Measurements from ENCODE around the gene CDKL1. TPM values are rescaled to one million over a fixed set of nuclear protein-coding genes. Genes with fewer than 3 reads are reported as not detected.

Gene CDKL1
- total RNA-seq: 1 to 10 TPM; 3.9 to 7.0 TPM
- polyA plus RNA-seq: 1 to 10 TPM in 2 of 3 donors, under 1 TPM in 1; 0.90 to 9.0 (median 1.5) TPM
- total RNA-seq: 3.0 to 7.9 (median 5.0) reads per million in 6 experiments

DNA sequence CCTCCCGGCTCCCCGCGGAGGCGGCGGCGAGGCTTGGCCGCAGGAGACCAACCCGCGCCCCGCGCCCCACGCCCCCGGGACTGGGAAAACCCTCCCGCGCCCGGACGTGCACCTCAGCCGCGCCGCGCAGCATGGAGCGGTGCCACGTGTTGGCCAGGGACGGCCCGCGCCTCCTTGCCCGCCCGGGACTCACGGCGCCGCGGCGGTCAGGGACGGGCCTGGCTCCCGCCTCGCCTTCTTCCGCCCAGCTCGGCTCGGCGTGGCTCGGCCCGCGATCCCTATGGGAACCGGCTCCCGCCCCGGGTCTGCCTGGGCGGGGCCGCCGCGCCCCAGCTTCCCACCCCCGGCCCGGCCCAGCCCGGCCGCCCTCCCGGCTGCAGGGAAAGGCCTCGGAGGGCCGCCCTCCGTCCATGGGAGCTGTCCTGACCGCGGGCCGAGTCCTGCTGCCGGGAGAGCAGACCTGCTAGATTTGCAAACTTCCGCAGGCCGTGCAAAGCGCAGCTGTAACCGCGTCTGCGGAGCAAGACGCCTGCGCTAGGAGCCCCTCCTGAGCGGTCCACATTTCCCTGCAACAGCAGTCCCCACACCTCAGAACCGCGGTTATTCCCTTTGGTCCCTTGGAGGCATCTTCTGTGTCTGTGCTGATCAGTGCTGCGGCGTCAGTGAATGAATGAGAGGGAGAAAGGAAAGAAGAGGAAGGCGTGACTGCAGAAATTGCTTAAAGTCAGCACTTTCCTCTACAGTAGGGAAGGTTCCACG, at the start of gene CDKL1:
Gene CDKL1, minus strand, starts transcription at position 251 of the 759 bp plus-strand sequence. CDS start 1,013 bp downstream, outside the sequence.
- POLR2A ChIA-PET: interaction anchor here (0.6 to 0.7 kb wide), 4 partner anchors 8 to 462 kb away, joined by 3 to 4 read pairs (median 3); no protein-coding TSS in a partner anchor
- Mint-ChIP-seq H3K4me3 (peak within 1 kb of the TSS; percentile 83 to 94 (median 90)), H3K27ac (peak within 1 kb of the TSS in 9 of 10 donors; percentile 13 to 86 (median 74)), H3K27me3 (peaks cover 0 to 13% (median 2%) of the 10 kb centered on the region in 5 donors), H3K36me3 (no peaks in the 10 kb centered on the region), H3K4me1 (peaks cover 7 to 34% (median 16%) of the 10 kb centered on the region in 4 donors), H3K9me3 (no peaks in the 10 kb centered on the region)
- peak; percentile 75 to 81 for ATAC-seq
- DNase-seq: peak in 9 of 10 donors; percentile 7 to 33 (median 25)

DNA sequence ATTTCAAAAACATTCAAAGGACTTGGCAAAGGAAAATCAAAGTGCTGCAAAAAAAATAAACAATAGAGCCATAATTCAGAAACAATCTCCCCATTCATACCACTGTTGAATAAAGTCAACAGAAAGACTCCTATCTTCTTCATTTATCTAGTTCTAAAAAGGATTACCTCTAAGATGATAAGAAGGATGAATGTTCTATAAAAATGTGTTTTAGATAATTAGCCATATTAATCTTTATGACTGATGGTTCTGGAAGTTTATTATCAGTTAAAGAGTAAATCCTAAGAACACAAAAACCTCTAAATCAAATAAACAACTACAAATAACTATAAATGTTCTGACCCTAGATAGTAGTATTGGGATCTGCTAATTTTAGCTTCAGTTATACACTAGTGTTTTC, 37.8 kb upstream of the CDKL1 start:
- Mint-ChIP-seq H3K4me3 (no peak overlapping the region), H3K4me1 (no peaks in the 10 kb centered on the region), H3K27ac (no peak overlapping the region), H3K9me3 (peaks cover 0 to 9% (median 1%) of the 10 kb centered on the region in 9 donors), H3K36me3 (peaks cover 13 to 71% (median 41%) of the 10 kb centered on the region in 3 donors), H3K27me3 (no peaks in the 10 kb centered on the region)
- no peak for DNase-seq
- POLR2A ChIA-PET: no interaction called here
- ATAC-seq: no peak

DNA sequence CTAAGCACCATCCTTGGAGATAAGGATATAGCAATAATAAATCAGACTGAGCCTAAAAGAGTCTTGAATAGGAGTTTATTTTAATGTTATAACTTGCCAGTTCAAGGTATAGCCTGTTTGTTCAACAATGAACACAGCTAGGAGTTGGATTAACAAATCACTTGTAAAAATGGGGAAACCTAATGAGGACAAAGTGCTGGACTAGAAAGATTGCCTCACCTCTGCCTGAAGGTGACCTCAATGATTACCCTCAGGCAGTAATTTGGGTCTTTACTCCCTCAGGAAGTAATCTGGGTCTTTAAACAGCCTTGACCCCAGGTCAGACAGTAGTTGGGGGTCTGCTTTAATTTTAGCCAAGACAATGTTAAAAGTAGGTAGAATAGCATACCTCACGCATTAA, 35.5 kb upstream of the CDKL1 start:
- POLR2A ChIA-PET: no interaction called here
- Mint-ChIP-seq H3K27ac (no peak overlapping the region), H3K4me1 (no peaks in the 10 kb centered on the region), H3K27me3 (no peaks in the 10 kb centered on the region), H3K4me3 (no peak overlapping the region), H3K9me3 (peaks cover 0 to 5% (median 0%) of the 10 kb centered on the region in 9 donors), H3K36me3 (peaks cover 5 to 68% (median 36%) of the 10 kb centered on the region in 3 donors)
- ATAC-seq (no peak), DNase-seq (no peak)

DNA sequence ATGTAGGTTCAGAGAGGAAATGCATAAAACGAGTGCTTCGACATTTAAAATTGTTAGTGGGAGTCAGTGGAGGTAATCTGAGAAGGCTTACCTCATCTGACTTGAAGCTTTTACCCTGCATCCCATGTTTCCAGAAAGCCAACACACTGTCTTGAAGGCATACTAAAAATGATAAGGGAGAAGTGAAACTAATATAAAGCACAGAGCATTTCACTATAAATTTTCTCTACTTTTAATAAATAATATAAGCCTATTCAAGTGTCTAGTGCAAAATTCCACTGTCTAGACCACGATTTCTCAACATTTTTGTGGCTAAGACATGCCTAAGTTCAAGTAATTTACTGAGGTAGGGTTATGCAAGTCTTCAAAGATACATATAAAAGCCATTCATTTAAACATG, 29.1 kb upstream of the CDKL1 start:
- no peak for DNase-seq
- Mint-ChIP-seq H3K4me3 (no peak overlapping the region), H3K27ac (no peak overlapping the region), H3K27me3 (no peaks in the 10 kb centered on the region), H3K9me3 (no peaks in the 10 kb centered on the region), H3K36me3 (peaks cover 0 to 55% (median 25%) of the 10 kb centered on the region in 3 donors), H3K4me1 (no peaks in the 10 kb centered on the region)
- no peak for ATAC-seq
- POLR2A ChIA-PET: no interaction called here

DNA sequence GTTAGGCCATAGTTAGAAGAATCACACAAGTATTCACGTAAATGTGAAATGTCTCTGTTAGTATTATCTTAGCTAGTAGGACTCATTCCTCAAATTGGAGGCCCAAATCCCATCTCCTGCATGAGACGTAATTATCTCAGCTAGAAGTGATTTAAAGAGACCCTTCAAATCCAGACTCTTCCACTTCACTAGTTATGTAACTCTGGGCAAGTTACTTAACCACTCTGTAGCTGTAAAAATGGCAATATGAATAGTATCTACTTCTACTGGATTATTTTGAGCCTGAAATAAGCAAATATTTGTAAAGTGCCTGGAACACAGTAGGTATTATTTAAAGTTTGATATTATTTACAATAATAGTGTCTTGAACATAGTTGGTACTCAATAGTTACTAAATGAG, 28.4 kb upstream of the CDKL1 start:
- Mint-ChIP-seq H3K27me3 (no peaks in the 10 kb centered on the region), H3K27ac (no peak overlapping the region), H3K9me3 (no peaks in the 10 kb centered on the region), H3K36me3 (peaks cover 0 to 61% (median 29%) of the 10 kb centered on the region in 3 donors), H3K4me1 (no peaks in the 10 kb centered on the region), H3K4me3 (no peak overlapping the region)
- ATAC-seq: no peak
- POLR2A ChIA-PET: no interaction called here
- no peak for DNase-seq

DNA sequence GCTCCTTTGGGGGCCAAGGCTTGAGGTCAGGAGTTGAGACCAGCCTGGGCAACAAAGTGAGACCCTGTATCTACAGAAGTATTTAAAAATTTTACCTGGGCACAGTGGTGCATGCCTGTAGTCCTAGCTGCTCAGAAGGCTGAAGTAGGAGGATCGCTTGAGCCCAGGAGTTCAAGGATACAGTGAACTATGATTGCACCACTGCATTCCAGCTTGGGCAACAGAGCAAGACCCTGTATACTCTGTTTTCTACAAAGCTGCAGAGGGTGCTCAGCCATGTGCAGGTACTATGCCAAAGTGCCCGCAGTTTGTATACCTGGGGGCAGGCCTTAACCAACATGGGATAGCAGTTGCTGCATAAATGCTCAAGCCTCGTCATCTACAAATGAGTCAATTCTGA, 26.8 kb upstream of the CDKL1 start:
- H3K9me3 Mint-ChIP-seq: no peaks in the 10 kb centered on the region
- DNase-seq (no peak), ATAC-seq (no peak)
- no peaks in the 10 kb centered on the region for H3K4me1 Mint-ChIP-seq
- no peak overlapping the region for H3K4me3 Mint-ChIP-seq
- H3K27me3 Mint-ChIP-seq: no peaks in the 10 kb centered on the region
- H3K27ac Mint-ChIP-seq: no peak overlapping the region
- H3K36me3 Mint-ChIP-seq: peaks cover 5 to 71% (median 40%) of the 10 kb centered on the region in 3 donors
- POLR2A ChIA-PET: no interaction called here

DNA sequence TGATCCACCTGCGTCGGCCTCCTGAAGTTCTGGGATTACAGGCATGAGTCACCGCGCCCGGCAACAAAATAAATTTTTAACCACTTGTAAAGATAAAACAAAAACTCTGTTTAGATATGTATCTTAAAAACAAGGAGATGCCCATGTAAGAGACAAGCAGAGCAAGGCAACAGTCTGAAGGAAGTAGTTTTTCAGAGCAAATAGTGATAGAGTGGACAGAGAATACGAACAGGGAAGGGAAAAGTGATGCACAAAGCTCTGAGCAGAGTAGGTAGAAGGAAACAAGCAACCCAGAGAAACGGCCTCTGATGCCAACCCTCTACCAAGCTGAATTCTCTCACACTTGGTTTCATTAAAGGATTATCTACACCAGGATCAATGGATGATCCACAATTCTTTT, 24.8 kb upstream of the CDKL1 start:
- Mint-ChIP-seq H3K4me3 (no peak overlapping the region), H3K4me1 (no peaks in the 10 kb centered on the region), H3K27me3 (no peaks in the 10 kb centered on the region), H3K9me3 (peaks cover 0 to 6% (median 0%) of the 10 kb centered on the region in 9 donors), H3K27ac (no peak overlapping the region), H3K36me3 (peaks cover 18 to 79% (median 51%) of the 10 kb centered on the region in 3 donors)
- DNase-seq: no peak
- no peak for ATAC-seq
- POLR2A ChIA-PET: no interaction called here

DNA sequence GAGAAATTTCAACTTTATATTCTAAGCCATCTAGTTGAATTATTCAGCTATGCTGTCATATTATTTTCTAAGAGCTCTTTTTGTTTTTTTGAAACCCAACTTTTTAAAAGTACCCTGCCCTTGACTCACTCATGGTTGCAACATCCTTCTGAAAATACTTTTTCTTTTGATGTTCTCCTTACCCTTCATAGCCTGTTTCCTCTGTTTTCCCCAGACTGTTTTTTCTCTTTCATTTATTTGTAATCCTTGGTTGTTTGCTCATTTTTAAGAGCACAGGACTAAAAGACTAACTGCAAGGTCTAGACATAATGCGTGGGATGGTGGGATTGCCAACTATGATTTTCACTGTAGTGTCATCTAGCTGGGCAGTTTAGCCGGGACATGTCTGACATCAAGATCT, 21.2 kb upstream of the CDKL1 start:
- no peaks in the 10 kb centered on the region for H3K27me3 Mint-ChIP-seq
- H3K4me3 Mint-ChIP-seq: no peak overlapping the region
- H3K36me3 Mint-ChIP-seq: peaks cover 34 to 73% (median 60%) of the 10 kb centered on the region in 3 donors
- ATAC-seq (no peak), DNase-seq (no peak)
- POLR2A ChIA-PET: interaction anchor here (0.7 kb wide), 1 partner anchor 72 kb away, joined by 3 read pairs; no protein-coding TSS in a partner anchor
- H3K4me1 Mint-ChIP-seq: no peaks in the 10 kb centered on the region
- peaks cover 3 to 23% (median 5%) of the 10 kb centered on the region in 9 donors for H3K9me3 Mint-ChIP-seq
- no peak overlapping the region for H3K27ac Mint-ChIP-seq

DNA sequence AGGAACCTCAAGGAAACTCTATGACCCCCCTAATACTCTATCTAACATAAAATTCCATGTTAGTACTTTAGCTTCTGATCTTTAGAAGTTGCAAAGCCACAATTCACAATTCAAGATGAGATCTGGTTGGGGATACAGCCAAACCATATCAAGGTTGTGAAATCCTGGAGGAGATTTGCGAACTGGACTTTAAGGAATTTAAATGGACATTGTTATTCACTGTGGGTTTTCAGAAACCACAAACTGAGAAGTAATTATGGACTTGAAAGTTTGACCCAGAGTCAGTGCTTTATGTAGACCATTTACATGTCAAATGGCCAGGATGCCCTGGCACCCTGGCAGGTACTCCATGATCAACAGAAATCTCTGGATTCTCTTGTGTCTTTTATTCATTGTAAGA, 14.2 kb upstream of the CDKL1 start:
- no peak for ATAC-seq
- DNase-seq: no peak
- no peaks in the 10 kb centered on the region for H3K27me3 Mint-ChIP-seq
- no peak overlapping the region for H3K27ac Mint-ChIP-seq
- H3K4me1 Mint-ChIP-seq: peaks cover 0 to 5% (median 3%) of the 10 kb centered on the region in 4 donors
- POLR2A ChIA-PET: no interaction called here
- peaks cover 9 to 34% (median 15%) of the 10 kb centered on the region in 3 donors for H3K36me3 Mint-ChIP-seq
- H3K9me3 Mint-ChIP-seq: peaks cover under 1 to 79% (median 26%) of the 10 kb centered on the region in 9 donors
- H3K4me3 Mint-ChIP-seq: no peak overlapping the region

DNA sequence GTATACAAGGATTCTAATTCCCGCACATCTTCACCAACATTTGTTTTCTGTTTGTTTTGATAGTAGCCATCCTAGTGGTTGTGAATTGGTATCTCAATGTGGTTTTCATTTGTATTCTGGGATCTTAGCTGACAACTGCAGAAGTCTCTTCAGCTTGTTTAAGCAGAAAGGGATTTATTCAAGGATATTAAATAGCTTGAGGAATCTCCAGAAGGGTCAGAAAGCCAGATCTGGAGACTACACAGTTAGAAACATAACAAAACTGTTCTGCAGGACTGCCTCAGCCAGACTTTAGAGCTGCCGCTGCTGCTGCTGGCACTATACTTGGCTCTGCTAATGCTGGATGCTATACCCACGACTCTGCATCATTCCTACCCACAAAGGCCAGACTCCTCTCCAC, 13.4 kb upstream of the CDKL1 start:
- DNase-seq (no peak), ATAC-seq (no peak)
- no peaks in the 10 kb centered on the region for H3K27me3 Mint-ChIP-seq
- H3K36me3 Mint-ChIP-seq: peaks cover 5 to 31% (median 12%) of the 10 kb centered on the region in 3 donors
- no peak overlapping the region for H3K4me3 Mint-ChIP-seq
- POLR2A ChIA-PET: no interaction called here
- no peak overlapping the region for H3K27ac Mint-ChIP-seq
- peaks cover 0 to 8% (median 3%) of the 10 kb centered on the region in 4 donors for H3K4me1 Mint-ChIP-seq
- peaks cover 0 to 82% (median 26%) of the 10 kb centered on the region in 9 donors for H3K9me3 Mint-ChIP-seq

DNA sequence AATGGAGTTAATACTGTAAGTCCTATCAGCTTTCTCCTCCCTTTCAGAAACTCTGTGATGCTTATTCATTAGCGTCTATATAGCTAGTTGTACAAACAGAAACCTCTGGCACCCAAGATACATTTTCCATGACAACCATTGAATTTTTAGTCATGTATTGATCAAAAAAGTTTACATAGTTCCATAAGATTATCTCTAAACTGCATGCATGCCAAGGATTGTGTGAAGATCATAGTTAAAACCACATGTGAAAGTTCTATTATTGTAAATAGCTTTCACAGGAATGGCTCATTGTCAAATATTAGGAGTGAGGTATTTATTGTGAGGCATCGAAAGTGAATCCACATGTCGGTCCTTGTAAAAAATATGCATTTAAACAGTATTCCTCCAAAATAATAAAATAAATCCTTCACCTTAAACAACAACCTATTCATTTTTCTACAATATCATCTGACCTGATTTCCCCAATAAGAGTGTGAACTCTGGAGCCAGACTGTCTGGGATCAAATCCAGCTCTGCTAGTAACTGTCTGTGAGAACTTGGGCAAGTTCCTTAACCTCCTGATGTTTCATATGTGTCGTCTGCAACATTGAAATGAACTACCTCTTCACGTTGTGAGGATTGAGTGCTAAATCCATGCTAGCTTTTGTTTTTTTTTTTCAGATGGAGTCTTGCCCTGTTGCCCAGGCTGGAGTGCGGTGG, 10.6 kb upstream of the CDKL1 start:
- Mint-ChIP-seq H3K9me3 (peaks cover 0 to 56% (median 19%) of the 10 kb centered on the region in 9 donors), H3K4me1 (peaks cover 0 to 12% (median 3%) of the 10 kb centered on the region in 4 donors), H3K27me3 (no peaks in the 10 kb centered on the region), H3K36me3 (peaks cover 0 to 24% (median 7%) of the 10 kb centered on the region in 3 donors), H3K27ac (no peak overlapping the region), H3K4me3 (no peak overlapping the region)
- POLR2A ChIA-PET: interaction anchor here (0.6 kb wide), 1 partner anchor 11 kb away, joined by 4 read pairs; no protein-coding TSS in a partner anchor
- ATAC-seq (no peak), DNase-seq (no peak)

DNA sequence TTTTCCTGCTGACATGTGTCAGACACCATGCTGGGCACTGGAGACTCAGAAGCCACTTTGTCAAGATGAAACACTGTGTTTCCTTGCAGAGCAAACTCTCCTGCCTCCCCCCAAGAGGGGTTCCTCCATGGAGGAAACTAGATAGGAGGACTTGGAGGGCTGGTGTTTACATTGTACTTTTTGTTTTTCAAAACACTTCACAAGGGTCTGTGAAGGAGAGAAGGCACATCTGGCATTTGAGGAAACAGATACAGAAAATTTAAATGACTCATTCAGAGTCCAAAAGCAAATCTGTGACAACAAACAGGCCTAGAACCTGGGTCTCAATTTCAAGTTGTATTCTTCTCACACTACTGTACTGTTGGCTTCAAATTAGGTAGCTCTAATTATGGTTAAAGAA, 6.7 kb upstream of the CDKL1 start:
- Mint-ChIP-seq H3K36me3 (peaks cover 0 to 7% (median 0%) of the 10 kb centered on the region in 3 donors), H3K4me1 (peaks cover 0 to 19% (median 3%) of the 10 kb centered on the region in 4 donors), H3K27ac (peak overlapping the region in 1 of 10 donors; percentile 26), H3K4me3 (no peak overlapping the region), H3K9me3 (peaks cover 0 to 21% (median 9%) of the 10 kb centered on the region in 9 donors), H3K27me3 (no peaks in the 10 kb centered on the region)
- POLR2A ChIA-PET: no interaction called here
- no peak for DNase-seq
- no peak for ATAC-seq

DNA sequence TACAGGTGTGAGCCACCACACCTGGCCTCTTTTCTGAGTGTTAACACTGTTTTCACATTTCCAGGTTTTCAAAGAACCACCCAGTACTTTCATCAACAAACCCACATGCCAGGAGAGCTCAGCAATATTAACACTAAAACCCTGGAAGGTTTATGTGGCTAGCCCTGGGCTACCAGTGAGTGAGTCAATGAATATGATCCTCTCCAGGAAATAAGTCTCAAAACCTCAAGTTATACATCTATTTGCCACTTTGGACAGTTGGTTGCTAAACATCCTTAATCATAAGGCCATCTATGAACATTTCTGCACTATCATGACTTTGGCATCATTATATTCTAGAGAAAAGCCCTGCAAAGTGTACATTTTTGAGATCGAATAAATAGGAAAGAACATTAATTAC, 6.3 kb upstream of the CDKL1 start:
- Mint-ChIP-seq H3K4me1 (peaks cover 0 to 23% (median 4%) of the 10 kb centered on the region in 4 donors), H3K9me3 (peaks cover 0 to 21% (median 9%) of the 10 kb centered on the region in 9 donors), H3K27ac (no peak overlapping the region), H3K4me3 (no peak overlapping the region), H3K36me3 (peaks cover 0 to 7% (median 0%) of the 10 kb centered on the region in 3 donors), H3K27me3 (no peaks in the 10 kb centered on the region)
- ATAC-seq (no peak), DNase-seq (no peak)
- POLR2A ChIA-PET: no interaction called here

Measured in naive thymus-derived CD8-positive, alpha-beta T cell (primary cell).